ENCODE data around the gene COL4A2.
"Not testable (repeated sequence)": the region's sequence is repeated elsewhere in the genome, so short reads cannot be mapped to it uniquely, and the experiment has no call there.

Gene COL4A2

DNA sequence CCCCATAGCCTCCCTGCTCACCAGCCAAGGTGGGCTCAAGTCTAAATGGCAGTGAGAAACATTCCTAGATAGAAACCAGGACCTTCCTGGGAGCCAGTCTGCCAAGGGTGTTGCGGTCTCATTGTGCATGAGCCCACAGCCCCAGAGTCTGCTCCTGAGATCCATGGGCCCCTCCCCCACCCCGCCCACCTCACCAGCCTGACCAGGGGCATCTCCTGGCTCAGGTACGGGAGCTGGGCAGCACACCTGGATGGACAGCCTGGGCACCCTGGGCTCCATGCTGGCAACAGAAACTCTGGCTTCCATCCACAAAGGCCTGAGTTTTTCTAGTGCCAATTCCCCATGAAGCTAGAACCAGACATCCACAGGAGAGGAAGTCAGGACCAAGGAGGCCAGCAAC is 188.8 kb downstream of the COL4A2 start:
- no peak for DNase-seq (ENCODE audit: low read depth in 2 of 2)

- no peak for DNase-seq (ENCODE audit: low read depth in 2 of 2)
Observed at GRCh38 chr13:110496281-110496680, 189.2 kb downstream of the COL4A2 start.

GRCh38 chr13:110497003-110497402 is 189.9 kb downstream of the COL4A2 start:
- no peak for DNase-seq (ENCODE audit: low read depth in 2 of 2)

DNA sequence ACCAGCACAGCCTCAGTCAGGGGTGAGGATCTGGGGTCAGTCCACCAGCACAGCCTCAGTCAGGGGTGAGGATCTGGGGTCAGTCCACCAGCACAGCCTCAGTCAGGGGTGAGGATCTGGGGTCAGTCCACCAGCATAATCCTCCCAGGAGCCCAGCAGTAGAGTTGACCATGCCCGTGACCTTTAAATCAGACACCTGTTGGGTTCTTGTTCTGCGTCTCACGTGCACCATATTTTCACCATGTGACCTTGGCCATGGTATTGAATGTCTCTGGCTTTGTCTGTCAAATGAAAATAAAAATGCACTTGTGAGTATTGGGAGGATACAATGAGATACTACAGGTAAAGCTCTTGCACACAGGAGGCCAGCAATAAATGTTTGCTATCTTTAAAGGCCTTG is 190.8 kb downstream of the COL4A2 start:
- DNase-seq (ENCODE audit: low read depth in 2 of 2) = not testable (repeated sequence)

DNA sequence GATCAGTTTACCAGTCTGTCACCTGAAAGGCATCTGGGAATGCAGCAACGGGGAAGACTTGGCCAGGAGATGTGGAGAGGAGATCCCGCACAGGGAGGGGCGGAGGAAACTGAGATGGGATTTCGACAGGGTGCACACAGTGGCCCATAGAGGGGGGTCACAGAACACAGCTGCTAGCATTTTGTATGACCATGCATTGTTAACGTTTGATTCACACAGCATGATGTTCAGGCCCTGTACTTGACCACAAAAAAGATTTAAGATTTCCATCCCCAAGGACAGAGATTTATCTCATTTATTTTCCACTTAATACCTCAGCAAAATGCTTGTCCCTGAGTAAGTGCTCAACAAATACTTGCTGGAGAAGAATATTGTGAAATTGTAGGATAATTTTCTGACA is 191.2 kb downstream of the COL4A2 start:
- no peak for DNase-seq (ENCODE audit: low read depth in 2 of 2)

GRCh38 chr13:110498765-110499164 is 191.7 kb downstream of the COL4A2 start:
- no peak for DNase-seq (ENCODE audit: low read depth in 2 of 2)

DNA sequence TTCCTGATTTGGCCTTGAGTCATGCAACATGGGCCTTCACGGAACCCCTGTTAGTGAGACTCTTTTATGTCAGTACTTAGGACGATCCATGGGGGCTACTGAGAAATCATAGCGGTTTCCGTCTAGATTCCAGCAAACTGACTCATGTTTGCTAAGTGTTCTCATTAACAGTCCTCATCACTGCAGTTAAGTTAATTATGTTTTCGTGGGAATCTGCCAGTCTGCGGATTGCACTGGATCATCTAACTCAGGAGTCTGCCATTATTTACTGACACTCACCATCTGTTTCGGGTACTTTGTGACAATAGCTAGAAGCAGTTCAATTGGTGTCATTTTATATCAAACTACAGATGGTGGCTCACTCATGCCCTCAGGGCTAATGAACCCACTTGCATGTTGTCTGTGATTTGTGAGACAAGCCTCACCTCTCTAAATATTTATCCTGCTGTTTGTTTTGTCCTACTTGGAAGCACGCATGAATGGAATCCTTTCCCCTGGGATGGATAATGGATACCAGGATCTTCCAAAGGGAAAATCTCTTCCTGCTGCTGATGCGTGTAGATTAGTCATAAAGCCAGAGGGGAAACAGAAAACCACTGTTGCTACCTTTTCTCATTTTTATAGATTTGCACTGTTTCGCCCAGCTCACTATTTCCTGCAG is 192.7 kb downstream of the COL4A2 start:
- DNase-seq (ENCODE audit: low read depth in 2 of 2) = no peak

GRCh38 chr13:110500341-110500740 is 193.3 kb downstream of the COL4A2 start:
- DNase-seq (ENCODE audit: low read depth in 2 of 2) = no peak

DNA sequence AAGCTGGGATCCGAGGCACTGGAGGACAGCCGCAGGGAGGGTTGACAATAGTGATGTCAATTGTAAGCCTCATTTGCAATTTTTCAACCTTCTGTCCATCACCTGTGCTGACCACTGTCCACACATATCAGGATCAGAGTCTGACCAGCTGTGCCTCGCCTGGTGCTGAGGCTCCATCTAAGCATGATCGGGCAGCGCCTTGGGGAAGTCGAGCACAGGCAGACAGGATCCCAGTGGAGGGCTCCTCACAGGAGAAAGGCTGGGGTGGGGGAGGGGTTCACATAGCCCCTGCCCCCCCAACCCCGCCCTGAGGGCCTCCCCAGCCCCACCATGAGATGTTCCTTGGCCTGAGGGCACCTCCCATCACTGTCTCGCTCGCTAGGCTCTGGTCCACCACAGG is 194.1 kb downstream of the COL4A2 start:
- no peak for DNase-seq (ENCODE audit: low read depth in 2 of 2)

- DNase-seq (ENCODE audit: low read depth in 2 of 2) = no peak
Observed at GRCh38 chr13:110503037-110503901, 196.2 kb downstream of the COL4A2 start.

- no peak for DNase-seq (ENCODE audit: low read depth in 2 of 2)
Observed at GRCh38 chr13:110503979-110504499, 197.0 kb downstream of the COL4A2 start.

DNA sequence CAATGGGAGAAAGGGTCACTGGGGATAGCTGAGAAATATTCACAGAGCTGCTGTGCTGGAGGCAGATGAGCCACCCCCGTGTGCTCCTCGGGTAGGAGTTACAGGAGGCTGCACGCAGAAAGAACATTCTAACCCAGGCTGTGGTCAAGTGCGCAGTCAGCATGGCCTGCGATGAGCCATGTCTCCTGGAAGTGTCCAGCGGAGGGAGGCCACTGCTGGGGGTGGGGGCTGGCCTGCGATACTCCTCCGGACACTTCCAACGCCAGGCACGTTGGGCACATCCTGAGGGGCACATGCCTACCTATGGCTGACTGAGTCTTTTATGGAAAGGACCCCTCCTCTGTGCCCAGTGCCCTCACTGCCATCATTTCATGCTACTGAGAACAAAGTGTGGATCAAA is 198.5 kb downstream of the COL4A2 start:
- no peak for DNase-seq (ENCODE audit: low read depth in 2 of 2)

DNA sequence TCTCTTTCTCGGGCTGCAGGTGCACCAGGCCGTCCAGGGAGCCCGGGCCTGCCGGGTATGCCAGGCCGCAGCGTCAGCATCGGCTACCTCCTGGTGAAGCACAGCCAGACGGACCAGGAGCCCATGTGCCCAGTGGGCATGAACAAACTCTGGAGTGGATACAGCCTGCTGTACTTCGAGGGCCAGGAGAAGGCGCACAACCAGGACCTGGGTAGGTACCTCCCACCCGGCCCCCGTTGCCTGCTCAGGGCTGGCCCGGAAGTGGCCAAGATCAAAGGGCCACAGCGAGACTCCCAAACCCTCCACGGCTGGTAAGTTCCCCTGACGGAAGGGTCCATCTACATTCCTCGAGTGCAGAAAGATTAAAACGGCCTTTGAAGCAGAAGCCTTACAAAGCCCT is 199.3 kb downstream of the COL4A2 start:
- no peak for DNase-seq (ENCODE audit: low read depth in 2 of 2)

DNA sequence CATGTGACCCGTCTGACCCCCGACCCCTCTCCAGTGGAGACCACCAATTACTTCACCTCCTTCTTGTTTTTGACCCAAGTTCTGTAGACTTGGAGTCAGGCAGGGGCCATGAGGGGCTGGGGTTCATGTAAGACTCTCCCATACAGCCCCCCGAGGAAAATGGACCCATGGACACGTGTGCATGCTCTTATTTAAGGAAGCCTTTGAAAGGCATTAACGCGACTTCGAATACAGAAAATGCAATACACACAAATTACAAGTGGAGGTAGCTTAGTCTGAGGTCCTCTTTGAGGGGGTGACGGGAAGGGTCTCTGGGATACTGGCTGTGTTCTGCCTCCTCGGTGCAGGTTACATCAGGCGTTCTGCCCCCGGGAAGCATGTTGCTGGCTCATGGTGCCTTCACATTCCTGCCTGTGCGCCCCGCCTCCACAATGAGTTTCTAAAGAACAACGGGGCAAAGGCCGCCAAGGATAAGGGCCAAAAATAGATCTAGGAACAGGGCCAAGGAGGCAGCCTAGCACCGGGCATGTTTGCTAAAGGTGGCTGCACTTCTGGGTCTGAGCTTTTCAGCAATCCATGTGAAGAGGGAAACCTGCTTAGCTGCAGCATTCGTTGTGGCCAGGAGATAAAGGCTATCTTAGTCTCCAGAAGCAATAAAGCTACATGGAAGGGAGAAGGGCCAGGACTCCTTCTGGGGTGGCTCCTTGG is 199.9 kb downstream of the COL4A2 start:
- no peak for DNase-seq (ENCODE audit: low read depth in 2 of 2)

DNA sequence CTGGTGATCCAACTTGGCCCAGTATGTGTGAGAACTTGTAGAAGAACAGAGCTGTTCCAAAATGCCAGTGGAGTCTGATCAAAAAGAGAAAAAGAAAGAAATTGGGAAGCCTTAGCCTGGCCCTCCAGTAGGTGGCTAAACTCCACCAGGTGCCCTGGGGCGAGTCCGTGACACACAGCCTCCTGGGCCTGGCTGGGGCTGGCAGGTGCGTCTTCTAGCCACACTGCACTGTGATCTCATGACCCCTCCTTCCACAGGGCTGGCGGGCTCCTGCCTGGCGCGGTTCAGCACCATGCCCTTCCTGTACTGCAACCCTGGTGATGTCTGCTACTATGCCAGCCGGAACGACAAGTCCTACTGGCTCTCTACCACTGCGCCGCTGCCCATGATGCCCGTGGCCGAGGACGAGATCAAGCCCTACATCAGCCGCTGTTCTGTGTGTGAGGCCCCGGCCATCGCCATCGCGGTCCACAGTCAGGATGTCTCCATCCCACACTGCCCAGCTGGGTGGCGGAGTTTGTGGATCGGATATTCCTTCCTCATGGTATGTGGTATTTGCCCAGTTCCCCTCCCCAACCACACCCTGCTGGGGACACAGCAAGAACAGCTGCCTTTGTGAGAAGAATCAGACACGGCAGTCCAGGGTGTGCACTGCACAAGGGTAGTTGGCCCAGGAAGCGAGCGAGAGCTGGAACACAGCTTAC is 200.7 kb downstream of the COL4A2 start:
- DNase-seq (ENCODE audit: low read depth in 2 of 2) = no peak

DNA sequence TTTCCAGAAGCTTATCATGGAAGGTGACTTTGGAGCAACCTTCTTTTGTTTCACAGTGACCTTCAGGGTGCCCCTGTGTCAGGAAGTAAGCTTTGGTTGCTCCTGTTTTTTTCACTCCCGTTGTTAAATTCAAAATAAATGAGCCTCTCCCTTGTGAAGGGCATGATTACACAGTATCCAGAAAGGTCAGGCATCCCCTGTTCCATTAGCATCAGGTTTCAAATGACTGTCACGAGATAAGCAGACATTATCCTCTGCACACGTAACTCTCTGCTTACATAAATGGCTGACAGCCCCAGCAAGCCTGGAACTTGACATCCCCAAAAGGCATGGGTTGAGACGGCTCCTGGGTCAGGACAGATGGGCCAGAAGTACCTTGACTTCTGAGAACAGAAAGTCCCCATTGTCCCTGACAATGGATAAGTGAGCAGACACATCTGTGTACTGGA is 202.4 kb downstream of the COL4A2 start:
- no peak for DNase-seq (ENCODE audit: low read depth in 2 of 2)

GRCh38 chr13:110509971-110510786 is 203.1 kb downstream of the COL4A2 start:
- no peak for DNase-seq (ENCODE audit: low read depth in 2 of 2)

- DNase-seq (ENCODE audit: low read depth in 2 of 2) = no peak
Observed at GRCh38 chr13:110511509-110512181, 204.6 kb downstream of the COL4A2 start.

DNA sequence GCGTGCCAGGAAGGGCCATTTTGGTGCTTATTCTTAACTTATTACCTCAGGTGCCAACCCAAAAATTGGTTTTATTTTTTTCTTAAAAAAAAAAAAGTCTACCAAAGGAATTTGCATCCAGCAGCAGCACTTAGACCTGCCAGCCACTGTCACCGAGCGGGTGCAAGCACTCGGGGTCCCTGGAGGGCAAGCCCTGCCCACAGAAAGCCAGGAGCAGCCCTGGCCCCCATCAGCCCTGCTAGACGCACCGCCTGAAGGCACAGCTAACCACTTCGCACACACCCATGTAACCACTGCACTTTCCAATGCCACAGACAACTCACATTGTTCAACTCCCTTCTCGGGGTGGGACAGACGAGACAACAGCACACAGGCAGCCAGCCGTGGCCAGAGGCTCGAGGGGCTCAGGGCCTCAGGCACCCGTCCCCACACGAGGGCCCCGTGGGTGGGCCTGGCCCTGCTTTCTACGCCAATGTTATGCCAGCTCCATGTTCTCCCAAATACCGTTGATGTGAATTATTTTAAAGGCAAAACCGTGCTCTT is 205.2 kb downstream of the COL4A2 start:
- DNase-seq (ENCODE audit: low read depth in 2 of 2) = no peak

DNA sequence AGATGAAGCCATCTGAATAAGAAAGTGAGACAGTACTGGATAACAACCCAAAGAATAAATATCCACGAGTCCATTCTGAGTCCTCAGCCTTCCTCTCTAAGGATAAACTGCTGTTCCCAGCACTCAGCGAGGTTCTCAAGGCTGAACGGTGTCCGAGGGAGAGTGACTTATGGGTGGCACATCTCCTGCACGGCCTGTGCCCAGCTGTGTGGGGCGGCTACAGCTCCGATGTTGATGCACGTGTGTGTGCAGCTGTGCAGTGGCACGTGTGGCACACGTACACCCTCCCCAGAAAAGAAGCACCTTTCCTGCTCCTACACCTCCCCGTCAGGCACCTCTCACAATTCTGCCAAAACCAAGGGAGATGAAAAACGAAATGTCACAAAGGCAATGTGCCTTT is 209.4 kb downstream of the COL4A2 start:
- no peak for DNase-seq (ENCODE audit: low read depth in 2 of 2)
